HG03280 (cell line): ENCODE results near the gene SIN3B.

Experiments
- ATAC-seq: cut with Tn5 transposase; IDR thresholded peaks from one replicate; pipeline ENCODE4 v1.9.1; 2021; ENCODE audit warnings: mild to moderate bottlenecking, moderate library complexity; ENCODE audit not compliant: unreplicated experiment

Gene SIN3B

DNA sequence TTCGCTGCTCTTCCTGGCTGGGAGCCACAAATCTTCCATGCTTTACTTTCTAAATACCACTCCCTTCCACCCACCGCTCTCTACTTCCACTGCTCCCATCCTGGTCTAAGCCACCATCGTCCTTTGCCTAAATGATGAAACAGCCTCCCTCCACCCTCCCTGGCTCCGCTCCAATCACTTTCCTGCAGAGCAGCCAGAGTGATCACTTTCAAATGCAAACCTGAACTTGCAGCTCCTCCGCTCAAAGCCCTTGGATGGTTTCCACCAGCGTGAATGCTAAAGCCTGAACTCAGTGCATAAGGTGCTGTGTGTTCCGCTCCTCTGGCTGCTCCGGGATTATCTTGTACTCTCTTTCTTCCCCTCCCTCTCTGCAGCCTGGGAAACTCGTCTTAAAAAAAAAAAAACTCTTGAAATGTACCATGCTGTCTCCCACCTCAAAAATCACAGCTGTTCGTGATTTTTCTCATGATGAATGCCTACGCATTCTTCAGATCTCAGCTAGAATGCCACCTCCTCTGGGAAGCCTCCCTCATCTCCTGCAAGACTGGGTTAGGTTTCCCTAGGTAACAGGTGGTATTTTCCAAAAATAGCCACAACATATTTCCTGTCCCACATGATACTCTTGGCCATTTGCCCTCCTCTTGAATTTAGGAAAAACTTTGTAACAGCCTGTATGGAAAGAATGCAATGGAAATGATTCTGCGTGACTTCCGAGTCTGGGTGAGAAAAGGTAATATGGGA, 3.7 kb upstream of the SIN3B start:
- ATAC-seq = no peak

DNA sequence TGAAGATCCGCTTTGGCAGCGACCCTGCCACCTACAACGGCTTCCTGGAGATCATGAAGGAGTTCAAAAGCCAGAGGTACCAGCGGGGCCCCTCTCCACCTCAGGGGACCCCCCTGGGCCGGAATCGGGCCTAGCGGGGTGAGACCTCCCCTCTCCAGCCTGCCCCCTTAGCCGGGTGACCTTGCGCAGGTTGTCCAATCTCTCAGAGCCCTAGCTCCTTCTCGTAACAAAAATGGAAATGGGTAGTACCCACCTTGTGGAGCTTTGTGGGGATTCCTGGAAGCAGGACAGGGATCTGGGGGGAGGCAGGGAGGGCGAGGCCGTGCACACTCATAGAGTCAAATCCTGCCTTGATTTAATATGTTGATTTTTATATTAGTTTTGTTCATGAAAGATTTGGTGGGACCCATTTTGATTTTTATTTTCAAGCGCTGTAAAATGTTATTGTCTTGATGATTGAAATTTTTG, 658 bp downstream of the SIN3B start:
- no peak for ATAC-seq

- ATAC-seq = no peak
Observed at GRCh38 chr19:16830679-16831078, 1.5 kb downstream of the SIN3B start.

DNA sequence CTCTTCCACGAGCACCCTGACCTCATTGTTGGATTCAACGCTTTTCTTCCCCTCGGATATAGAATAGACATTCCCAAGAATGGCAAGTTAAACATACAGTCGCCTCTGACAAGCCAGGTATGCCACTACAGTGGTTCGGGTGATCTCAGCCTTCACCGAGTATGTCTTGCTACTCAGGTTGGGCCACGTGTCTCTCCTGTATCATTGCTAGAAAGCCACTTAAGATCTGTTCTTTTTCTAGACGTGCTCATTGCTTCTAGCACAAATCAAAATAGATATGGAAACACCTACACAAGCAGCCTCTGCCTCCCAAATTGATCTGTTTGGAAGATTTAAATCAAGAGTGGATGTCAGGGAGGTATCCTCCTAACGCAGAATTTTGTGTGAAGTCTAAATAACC, 2.3 kb downstream of the SIN3B start:
- no peak for ATAC-seq

DNA sequence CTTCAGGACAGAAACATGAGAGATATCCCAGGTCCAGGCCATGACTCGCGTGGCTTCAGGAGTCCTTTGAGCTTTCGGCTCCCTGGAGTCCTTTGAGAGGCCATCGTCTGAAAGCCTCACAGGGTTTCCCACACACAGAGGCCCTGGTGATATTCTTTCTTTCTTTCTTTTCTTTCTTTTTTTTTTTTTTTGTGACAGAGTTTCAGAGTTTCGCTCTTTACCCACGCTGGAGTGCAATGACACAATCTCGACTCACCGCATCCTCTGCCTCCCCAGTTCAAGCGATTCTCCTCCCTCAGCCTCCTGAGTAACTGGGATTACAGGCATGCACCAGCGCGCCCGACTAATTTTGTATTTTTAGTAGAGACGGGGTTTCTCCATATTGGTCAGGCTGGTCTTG, 5.5 kb downstream of the SIN3B start:
- ATAC-seq = no peak

DNA sequence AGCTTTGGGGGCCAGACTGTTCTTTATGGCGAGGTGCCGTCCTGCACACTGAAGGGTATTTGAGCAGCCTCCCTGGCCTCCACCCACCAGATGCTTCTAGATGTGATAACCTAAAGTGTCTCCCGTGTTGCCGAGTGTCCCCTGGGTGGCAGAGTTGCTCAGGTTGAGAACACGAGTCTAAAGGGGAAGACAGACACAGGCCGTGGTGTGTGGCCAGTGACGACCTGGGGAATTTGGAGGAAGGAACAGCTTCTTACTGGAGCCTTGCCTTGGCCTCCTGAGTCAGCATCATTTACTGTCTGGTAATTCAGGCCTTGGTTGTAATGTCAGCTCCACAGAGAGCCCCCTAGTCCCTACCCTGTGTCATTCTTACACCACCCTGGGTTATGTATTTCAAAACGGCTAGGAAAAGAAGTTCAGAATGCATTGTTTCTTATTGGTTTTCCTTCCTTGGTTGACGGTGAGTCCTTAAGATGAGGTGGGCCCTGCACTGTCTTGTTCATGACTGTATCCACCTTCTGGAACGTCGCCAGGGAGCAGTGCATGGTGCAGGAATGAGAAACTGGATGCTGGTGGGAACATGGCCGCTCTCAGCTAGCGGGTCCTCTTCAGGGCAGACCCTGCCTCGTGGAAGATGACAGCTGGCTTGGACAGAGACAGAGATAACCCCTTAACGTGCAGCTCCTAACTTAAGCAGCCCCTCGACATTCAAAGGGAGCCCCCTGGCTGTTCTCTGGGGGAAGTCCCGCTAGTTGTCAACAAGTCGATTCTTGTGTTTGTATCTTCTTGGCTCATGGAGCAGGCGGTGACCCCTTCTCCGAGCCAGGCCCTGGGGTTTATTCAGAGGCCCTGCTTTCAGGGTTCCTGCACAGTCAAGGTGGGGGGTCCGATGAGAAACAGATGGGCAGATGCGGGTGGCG, 7.2 kb downstream of the SIN3B start:
- no peak for ATAC-seq

- no peak for ATAC-seq
Observed at GRCh38 chr19:16837035-16837362, 7.8 kb downstream of the SIN3B start.

DNA sequence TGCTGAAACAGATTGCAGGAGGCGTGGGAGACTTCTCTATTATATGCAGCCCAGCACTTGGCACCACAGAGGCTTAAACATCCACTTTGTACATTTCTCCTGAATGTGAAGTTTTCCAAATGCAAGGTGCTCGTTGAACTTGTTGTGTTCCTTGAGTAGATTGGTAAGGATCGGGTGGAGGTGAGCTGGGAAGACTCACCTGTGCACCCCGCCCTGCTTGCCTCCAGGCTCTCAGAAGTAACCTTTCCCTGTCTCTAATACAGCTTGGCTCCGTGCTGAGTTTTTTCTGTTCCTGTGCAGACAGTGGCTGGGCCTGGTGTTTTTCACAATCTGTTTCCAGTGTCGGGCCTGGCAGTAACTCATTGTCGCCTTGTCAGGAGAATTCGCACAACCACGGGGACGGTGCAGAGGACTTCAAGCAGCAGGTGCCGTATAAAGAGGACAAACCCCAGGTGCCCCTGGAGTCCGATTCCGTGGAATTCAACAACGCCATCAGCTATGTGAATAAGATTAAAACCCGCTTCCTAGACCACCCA, 12.3 kb downstream of the SIN3B start:
- no peak for ATAC-seq

- no peak for ATAC-seq
Observed at GRCh38 chr19:16846901-16847300, 17.7 kb downstream of the SIN3B start.

GRCh38 chr19:16847430-16847829, 18.2 kb downstream of the SIN3B start:
- no peak for ATAC-seq

- ATAC-seq = no peak
Observed at GRCh38 chr19:16849168-16849567, 20.0 kb downstream of the SIN3B start.

- no peak for ATAC-seq
Observed at GRCh38 chr19:16850133-16850532, 20.9 kb downstream of the SIN3B start.

GRCh38 chr19:16851031-16851712, 22.0 kb downstream of the SIN3B start:
- no peak for ATAC-seq

DNA sequence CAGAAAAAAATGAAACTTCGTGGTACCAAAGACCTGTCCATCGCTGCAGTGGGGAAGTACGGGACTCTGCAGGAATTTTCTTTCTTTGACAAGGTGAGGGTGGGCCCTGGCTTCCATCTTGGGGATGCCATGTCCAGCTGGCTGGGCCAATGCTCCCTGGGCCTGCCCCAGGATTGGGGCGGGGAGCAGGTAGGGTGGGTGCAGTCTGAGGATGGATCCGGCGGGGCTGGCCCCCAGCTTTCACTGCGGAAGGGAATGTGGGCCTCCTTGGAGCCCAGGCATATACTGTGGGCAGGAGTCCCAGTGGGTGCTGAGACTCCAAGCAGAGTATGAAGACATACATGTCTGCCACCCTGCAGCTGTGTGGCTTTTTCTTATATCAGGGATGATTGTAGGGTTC, 23.9 kb downstream of the SIN3B start:
- no peak for ATAC-seq

- ATAC-seq = no peak
Observed at GRCh38 chr19:16856091-16856490, 26.9 kb downstream of the SIN3B start.

- ATAC-seq = no peak
Observed at GRCh38 chr19:16859626-16860025, 30.4 kb downstream of the SIN3B start.

GRCh38 chr19:16860118-16860517, 30.9 kb downstream of the SIN3B start:
- ATAC-seq = no peak

GRCh38 chr19:16861011-16861410, 31.8 kb downstream of the SIN3B start:
- no peak for ATAC-seq

DNA sequence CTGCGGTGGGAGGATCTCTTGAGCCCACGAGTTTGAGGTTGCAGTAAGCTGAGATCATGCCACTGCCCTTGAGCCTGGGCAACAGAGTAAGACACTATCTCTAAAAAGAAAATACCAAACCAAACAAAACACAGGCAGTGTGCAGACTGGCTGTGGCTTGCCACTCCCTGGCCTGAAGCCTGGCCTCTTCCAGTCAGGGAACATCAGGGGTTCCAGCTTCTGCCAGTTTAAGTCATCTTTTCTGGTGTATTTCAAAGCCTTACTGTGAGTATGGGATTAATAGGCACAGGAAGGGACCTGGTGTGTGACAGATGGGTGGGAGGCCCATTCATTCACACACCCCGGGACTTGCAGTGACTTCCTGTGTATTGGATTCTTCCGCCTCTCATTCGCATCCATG, 32.6 kb downstream of the SIN3B start:
- no peak for ATAC-seq

- ATAC-seq = no peak
Observed at GRCh38 chr19:16862826-16863415, 33.7 kb downstream of the SIN3B start.

DNA sequence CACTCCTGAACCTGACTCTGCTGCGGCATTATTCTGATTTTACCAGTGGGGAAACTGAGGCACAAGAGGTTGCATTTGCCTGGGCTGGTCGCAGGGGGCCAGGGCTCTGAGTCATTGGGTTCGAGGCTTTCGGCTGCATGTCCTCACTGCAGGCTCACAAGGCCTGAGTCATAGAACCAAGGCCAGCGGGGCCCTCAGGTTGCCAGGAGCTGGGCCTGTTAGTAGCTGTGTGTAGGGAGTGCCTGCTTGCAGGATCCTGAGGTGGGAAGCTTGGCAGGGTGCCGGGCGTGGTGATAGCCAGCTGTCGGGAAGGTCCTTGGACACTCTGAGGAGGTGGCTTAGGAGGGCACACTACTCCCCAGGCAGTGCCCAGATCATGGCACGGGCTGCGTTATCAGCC, 38.0 kb downstream of the SIN3B start:
- no peak for ATAC-seq
